ENCODE results near the gene HOXC4. TPM values are rescaled to one million over a fixed set of nuclear protein-coding genes. Genes with fewer than 3 reads are reported as not detected.

The HOXC4 gene
- total RNA-seq: not detected in 2 replicates

DNA sequence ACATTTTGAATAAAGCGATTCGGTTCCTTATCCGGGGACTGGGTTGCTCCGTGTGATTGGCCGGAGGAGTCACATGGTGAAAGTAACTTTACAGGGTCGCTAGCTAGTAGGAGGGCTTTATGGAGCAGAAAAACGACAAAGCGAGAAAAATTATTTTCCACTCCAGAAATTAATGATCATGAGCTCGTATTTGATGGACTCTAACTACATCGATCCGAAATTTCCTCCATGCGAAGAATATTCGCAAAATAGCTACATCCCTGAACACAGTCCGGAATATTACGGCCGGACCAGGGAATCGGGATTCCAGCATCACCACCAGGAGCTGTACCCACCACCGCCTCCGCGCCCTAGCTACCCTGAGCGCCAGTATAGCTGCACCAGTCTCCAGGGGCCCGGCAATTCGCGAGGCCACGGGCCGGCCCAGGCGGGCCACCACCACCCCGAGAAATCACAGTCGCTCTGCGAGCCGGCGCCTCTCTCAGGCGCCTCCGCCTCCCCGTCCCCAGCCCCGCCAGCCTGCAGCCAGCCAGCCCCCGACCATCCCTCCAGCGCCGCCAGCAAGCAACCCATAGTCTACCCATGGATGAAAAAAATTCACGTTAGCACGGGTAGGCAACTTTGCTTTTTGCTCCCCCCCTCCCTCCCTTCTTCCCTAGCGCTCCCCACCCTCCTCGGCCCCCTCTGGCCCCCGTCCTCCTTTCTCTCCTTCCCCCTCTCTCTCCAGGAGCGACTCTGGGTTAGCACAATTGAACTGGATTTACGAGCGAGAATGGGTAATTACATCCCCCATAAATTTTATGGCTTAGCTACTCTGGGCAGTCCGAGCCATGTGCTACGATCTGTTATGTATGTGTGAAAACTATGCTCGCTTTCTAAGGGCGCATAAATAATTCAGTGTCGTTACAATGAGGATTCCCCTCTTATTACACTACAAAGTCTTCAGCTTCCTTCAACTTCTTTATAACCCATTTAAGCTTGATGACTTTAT, at the start of gene HOXC4:
HOXC4 (plus strand) TSS at position 85 of the 991 bp plus-strand sequence; CDS start at position 173, 88 bp downstream.

DNA sequence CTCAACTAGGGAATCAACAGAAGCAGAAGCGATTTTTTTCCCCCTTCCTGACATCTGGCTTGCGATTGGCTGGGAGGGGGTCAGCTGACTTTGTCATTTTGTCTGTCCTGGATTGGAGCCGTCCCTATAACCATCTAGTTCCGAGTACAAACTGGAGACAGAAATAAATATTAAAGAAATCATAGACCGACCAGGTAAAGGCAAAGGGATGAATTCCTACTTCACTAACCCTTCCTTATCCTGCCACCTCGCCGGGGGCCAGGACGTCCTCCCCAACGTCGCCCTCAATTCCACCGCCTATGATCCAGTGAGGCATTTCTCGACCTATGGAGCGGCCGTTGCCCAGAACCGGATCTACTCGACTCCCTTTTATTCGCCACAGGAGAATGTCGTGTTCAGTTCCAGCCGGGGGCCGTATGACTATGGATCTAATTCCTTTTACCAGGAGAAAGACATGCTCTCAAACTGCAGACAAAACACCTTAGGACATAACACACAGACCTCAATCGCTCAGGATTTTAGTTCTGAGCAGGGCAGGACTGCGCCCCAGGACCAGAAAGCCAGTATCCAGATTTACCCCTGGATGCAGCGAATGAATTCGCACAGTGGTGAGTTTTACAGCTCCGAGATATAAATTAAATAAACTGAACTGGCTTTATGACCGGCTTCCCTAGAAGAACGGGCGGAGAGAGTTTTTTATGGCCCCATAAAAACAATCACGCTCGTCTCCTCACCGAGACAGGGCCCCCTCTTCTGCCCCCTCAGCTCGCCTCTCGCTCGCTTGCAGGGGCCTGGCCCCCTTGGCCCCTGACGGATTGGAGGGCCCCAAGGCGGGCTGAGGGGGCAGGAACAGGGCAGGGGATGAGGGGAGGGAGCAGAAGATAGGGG, 25.1 kb upstream of the HOXC4 start, which contains the start of gene HOXC6:
HOXC6 (plus strand) TSS at position 127 of the 888 bp plus-strand sequence; CDS start at position 209, 82 bp downstream.

DNA sequence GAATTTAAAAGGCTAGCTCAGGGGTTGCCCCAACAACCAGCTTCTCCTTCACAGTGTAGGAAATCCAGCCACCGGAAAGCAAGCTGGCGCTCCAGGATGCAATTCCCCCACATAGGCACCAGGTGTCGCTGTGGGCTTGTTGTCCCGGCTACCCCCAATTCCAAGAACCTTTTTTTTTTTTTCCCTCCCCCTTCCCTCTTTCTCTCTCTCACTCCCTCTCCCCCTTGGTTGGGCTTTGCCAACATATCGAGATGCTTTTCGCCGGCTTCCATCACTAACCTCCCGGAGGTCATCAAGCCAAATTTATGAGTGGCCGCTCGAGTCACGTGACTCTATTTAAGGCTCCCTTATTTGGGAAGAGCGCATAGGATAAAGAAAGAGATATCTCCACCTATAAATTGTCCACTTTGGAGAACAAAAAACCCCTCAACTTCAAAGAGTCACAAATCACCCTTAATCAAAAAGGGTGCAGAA, 21.0 kb upstream of the HOXC4 start, which contains the start of gene HOXC5:
HOXC5 (plus strand) TSS at position 424 of the 474 bp plus-strand sequence. CDS start 73 bp downstream, outside the sequence.

Small RNA genes lying within 50 kb of the gene (small RNA-seq; reads per million reads assigned to genes)
- gene HOXC5: not detected
- gene MIR615: 1.2 reads per million, percentile 65 among the genes with 10 or more reads in this experiment
- gene RF00019: not detected

Other genes with a start within 250 kb of the HOXC4 start
- not detected in 2 replicates for gene HOXC13, start 115.0 kb upstream of the HOXC4 start, total RNA-seq
- not detected in 2 replicates for gene HOXC12, start 98.9 kb upstream of the HOXC4 start, total RNA-seq
- gene HOXC11, start 80.7 kb upstream of the HOXC4 start, total RNA-seq: under 0.01 TPM in 1 of 2 replicates, not detected in the other
- under 0.01 TPM in 1 of 2 replicates, not detected in the other for gene HOTAIR, start 78.9 kb upstream of the HOXC4 start, total RNA-seq
- not detected in 2 replicates for gene HOXC10, start 68.7 kb upstream of the HOXC4 start, total RNA-seq
- under 0.01 and 0.19 TPM in 2 replicates for gene HOXC9, start 53.7 kb upstream of the HOXC4 start, total RNA-seq
- gene HOXC8, start 44.9 kb upstream of the HOXC4 start, total RNA-seq: 0.10 TPM in 1 of 2 replicates, not detected in the other
- gene HOXC6, start 25.4 kb upstream of the HOXC4 start, total RNA-seq: not detected in 2 replicates
- not detected in 2 replicates for gene HOXC5, start 20.8 kb upstream of the HOXC4 start, total RNA-seq
- 12.8 and 24.2 TPM in 2 replicates for gene SMUG1, start 135.2 kb downstream of the HOXC4 start, total RNA-seq
- gene CBX5, start 226.3 kb downstream of the HOXC4 start, total RNA-seq: 47.4 and 57.5 TPM in 2 replicates
- gene HNRNPA1, start 226.9 kb downstream of the HOXC4 start, total RNA-seq: 415 and 513 TPM in 2 replicates
- gene NFE2, start 247.2 kb downstream of the HOXC4 start, total RNA-seq: not detected in 2 replicates